GM19328 (cell line): ENCODE data around the gene MEF2B.
"Not testable (repeated sequence)": the region's sequence is repeated elsewhere in the genome, so short reads cannot be mapped to it uniquely, and the experiment has no call there.

Experiments
- ATAC-seq: cut with Tn5 transposase; IDR thresholded peaks from one replicate; pipeline ENCODE4 v1.9.1; 2021; ENCODE audit warnings: mild to moderate bottlenecking, moderate library complexity; ENCODE audit not compliant: unreplicated experiment

MEF2B gene

GRCh38 chr19:19102566-19102965 lies 67.5 kb downstream of the MEF2B start:
- not testable (repeated sequence) for ATAC-seq

- ATAC-seq = no peak
Measured at GRCh38 chr19:19101540-19101939, 68.5 kb downstream of the MEF2B start.

GRCh38 chr19:19098703-19099632 lies 71.1 kb downstream of the MEF2B start:
- no peak for ATAC-seq

- no peak for ATAC-seq
Measured at GRCh38 chr19:19098084-19098702, 71.9 kb downstream of the MEF2B start.

GRCh38 chr19:19096641-19097627 lies 73.1 kb downstream of the MEF2B start:
- no peak for ATAC-seq

GRCh38 chr19:19095691-19096090 lies 74.4 kb downstream of the MEF2B start:
- ATAC-seq = no peak
